Loucy (cell line): ENCODE measurements around the gene GPR55.

ENCODE experiments used
- H2AFZ ChIP-seq: fragments of 200-600 bp; sonication (generic); 2 replicates; pipeline ENCODE4 v1.6.0; 2016; ENCODE audit warnings: antibody characterized with exemption, mild to moderate bottlenecking, low read length, moderate library complexity
- H3F3A ChIP-seq: fragments of 200-600 bp; 2 replicates; pipeline ENCODE4 v1.6.0; 2016; ENCODE audit warnings: antibody characterized with exemption, low read depth, mild to moderate bottlenecking
- H3K27me3 ChIP-seq: fragments of 200-600 bp; sonication (generic); 2 replicates; pipeline ENCODE4 v1.6.1; 2014; ENCODE audit warnings: low read length, mild to moderate bottlenecking; ENCODE audit not compliant: insufficient read depth, poor library complexity, severe bottlenecking
- H3K36me3 ChIP-seq: fragments of 200-600 bp; sonication (generic); 2 replicates; pipeline ENCODE4 v1.6.1; 2016; ENCODE audit warnings: low read length; ENCODE audit not compliant: insufficient read depth
- H3K4me1 ChIP-seq: fragments of 200-600 bp; sonication (generic); 2 replicates; pipeline ENCODE4 v1.5.1; 2014; ENCODE audit warnings: low read length, mild to moderate bottlenecking; ENCODE audit not compliant: insufficient read depth, poor library complexity, severe bottlenecking
- H3K4me2 ChIP-seq: fragments of 200-600 bp; sonication (generic); 2 replicates; pipeline ENCODE4 v1.6.0; 2014; ENCODE audit warnings: antibody characterized with exemption, low read length, low read depth, mild to moderate bottlenecking; ENCODE audit not compliant: poor library complexity, severe bottlenecking
- H3K4me3 ChIP-seq: fragments of 200-600 bp; sonication (generic); 2 replicates; pipeline ENCODE4 v1.5.1; 2014; ENCODE audit warnings: low read length, mild to moderate bottlenecking, mixed read lengths; ENCODE audit not compliant: poor library complexity, severe bottlenecking
- H3K79me2 ChIP-seq: fragments of 200-600 bp; sonication (generic); 2 replicates; pipeline ENCODE4 v1.6.1; 2014; ENCODE audit warnings: low read length; ENCODE audit not compliant: insufficient read depth
- H3K9ac ChIP-seq: fragments of 200-600 bp; sonication (generic); 2 replicates; pipeline ENCODE4 v1.6.0; 2014; ENCODE audit warnings: mild to moderate bottlenecking, low read depth, low read length, moderate library complexity; ENCODE audit not compliant: poor library complexity, severe bottlenecking
- H3K9me2 ChIP-seq: fragments of 200-600 bp; sonication (generic); replicated peaks from 2 replicates; pipeline ENCODE4 v1.6.1; 2016; ENCODE audit warnings: low read depth, low read length, mixed read lengths
- H3K9me3 ChIP-seq: fragments of 200-600 bp; sonication (generic); 2 replicates; pipeline ENCODE4 v1.6.1; 2014; ENCODE audit warnings: mild to moderate bottlenecking, antibody characterized with exemption, low read length, low read depth; ENCODE audit not compliant: insufficient read depth
- H4K20me1 ChIP-seq: fragments of 200-600 bp; sonication (generic); 2 replicates; pipeline ENCODE4 v1.6.0; 2014; ENCODE audit warnings: antibody characterized with exemption, low read length, mild to moderate bottlenecking; ENCODE audit not compliant: insufficient read depth, poor library complexity, severe bottlenecking
- CTCF ChIP-seq: fragments of 200-600 bp; sonication (generic); conservative IDR thresholded peaks from 2 replicates; pipeline ENCODE4 v1.5.1; 2014; ENCODE audit warnings: mild to moderate bottlenecking, antibody characterized with exemption, low read length
- EZH2phosphoT487 ChIP-seq: fragments of 200-600 bp; IDR thresholded peaks from 2 replicates; pipeline ENCODE4 v1.6.1; 2018; ENCODE audit warnings: antibody characterized with exemption, mild to moderate bottlenecking, moderate library complexity, borderline replicate concordance

GPR55 gene

GRCh38 chr2:230952226-230952956 is 27.3 kb upstream of the GPR55 start:
- no peak overlapping the region for H3K4me3 ChIP-seq
- H3K36me3 ChIP-seq: no peaks in the 10 kb centered on the region
- H3K27me3 ChIP-seq: no peaks in the 10 kb centered on the region
- peaks cover 11% of the 10 kb centered on the region for H3K4me1 ChIP-seq
- no peaks in the 10 kb centered on the region for H4K20me1 ChIP-seq
- no peak for TF ChIP-seq EZH2phosphoT487
- TF ChIP-seq CTCF: no peak
- H3K4me2 ChIP-seq: no peak overlapping the region
- no peaks in the 10 kb centered on the region for H3K79me2 ChIP-seq
- no peaks in the 10 kb centered on the region for H3F3A ChIP-seq
- no peaks in the 10 kb centered on the region for H3K9me3 ChIP-seq
- H3K9ac ChIP-seq: no peak overlapping the region
- no peak overlapping the region for H2AFZ ChIP-seq
- H3K9me2 ChIP-seq: no peaks in the 10 kb centered on the region

- Histone ChIP-seq H3K9ac (no peak overlapping the region), H3K4me1 (peaks cover 11% of the 10 kb centered on the region), H3K27me3 (no peaks in the 10 kb centered on the region), H3K9me3 (no peaks in the 10 kb centered on the region), H3K79me2 (no peaks in the 10 kb centered on the region), H3K9me2 (no peaks in the 10 kb centered on the region), H3K4me3 (no peak overlapping the region), H3F3A (no peaks in the 10 kb centered on the region), H2AFZ (no peak overlapping the region), H3K4me2 (no peak overlapping the region), H3K36me3 (no peaks in the 10 kb centered on the region), H4K20me1 (no peaks in the 10 kb centered on the region)
- TF ChIP-seq CTCF (no peak), EZH2phosphoT487 (no peak)
These were observed 26.4 kb upstream of the GPR55 start for GRCh38 chr2:230951396-230951795.

DNA sequence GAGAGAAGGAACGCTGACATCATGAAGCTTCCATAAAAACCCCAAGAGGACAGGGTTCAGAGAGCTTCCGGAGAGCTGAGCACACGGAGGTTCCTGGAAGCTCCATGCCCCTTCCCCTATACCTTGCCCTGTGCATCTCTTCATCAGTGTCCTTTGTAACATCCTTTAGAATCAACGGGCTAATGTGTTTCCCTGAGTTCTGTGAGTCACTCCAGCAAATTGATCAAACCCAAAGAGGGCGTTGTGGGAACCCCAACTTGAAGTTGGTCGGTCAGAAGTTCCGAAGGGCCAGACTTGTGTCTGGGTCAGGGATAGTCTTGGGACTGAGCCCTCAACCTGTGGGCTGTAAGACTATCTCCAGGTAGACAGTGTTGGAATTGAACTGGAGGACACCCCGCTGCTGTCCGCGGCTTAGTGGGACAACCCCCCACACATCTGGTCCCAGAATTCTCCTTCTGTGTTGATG is 25.9 kb upstream of the GPR55 start:
- H3K4me1 ChIP-seq: peaks cover 11% of the 10 kb centered on the region
- H3K9ac ChIP-seq: no peak overlapping the region
- no peaks in the 10 kb centered on the region for H3K79me2 ChIP-seq
- TF ChIP-seq EZH2phosphoT487 (no peak), CTCF (no peak)
- H3K27me3 ChIP-seq: no peaks in the 10 kb centered on the region
- no peaks in the 10 kb centered on the region for H3F3A ChIP-seq
- no peak overlapping the region for H2AFZ ChIP-seq
- H3K36me3 ChIP-seq: no peaks in the 10 kb centered on the region
- H3K4me2 ChIP-seq: no peak overlapping the region
- no peaks in the 10 kb centered on the region for H3K9me2 ChIP-seq
- H3K4me3 ChIP-seq: no peak overlapping the region
- no peaks in the 10 kb centered on the region for H4K20me1 ChIP-seq
- no peaks in the 10 kb centered on the region for H3K9me3 ChIP-seq
